ENCODE measurements around the gene LRP1.

Gene LRP1

DNA sequence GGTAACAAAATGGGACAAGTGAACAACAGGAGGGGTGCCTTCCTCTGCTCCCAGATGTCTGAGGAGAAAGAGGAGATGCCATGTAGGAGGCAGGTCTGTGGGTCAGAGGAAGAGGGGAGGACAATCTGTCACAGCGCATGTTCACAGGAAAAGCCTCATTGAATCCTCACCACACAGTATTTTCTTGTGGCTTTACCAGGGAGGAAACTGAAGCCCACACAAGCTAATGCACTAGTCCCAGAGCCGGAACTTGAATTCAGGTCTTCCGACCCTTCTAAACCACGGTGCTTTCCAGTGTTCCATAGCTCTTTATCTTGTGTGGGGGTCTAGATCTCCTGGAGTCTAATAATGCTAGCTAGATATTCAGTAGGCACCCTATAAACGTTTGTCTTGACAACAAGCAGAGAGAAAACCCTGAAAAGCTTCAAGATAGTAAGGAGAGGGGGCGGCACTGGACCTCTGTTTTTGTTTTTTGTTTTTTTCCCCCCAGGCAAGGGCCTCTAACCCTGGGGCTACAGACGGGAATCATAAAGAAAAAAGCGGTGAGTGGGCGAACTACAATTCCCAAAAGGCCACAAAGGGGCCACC lies 100.9 kb downstream of the LRP1 start:
- H4K20me1 ChIP-seq (ENCODE audit: insufficient read depth) = no peaks in the 10 kb centered on the region
- TF ChIP-seq, protein P1, sequence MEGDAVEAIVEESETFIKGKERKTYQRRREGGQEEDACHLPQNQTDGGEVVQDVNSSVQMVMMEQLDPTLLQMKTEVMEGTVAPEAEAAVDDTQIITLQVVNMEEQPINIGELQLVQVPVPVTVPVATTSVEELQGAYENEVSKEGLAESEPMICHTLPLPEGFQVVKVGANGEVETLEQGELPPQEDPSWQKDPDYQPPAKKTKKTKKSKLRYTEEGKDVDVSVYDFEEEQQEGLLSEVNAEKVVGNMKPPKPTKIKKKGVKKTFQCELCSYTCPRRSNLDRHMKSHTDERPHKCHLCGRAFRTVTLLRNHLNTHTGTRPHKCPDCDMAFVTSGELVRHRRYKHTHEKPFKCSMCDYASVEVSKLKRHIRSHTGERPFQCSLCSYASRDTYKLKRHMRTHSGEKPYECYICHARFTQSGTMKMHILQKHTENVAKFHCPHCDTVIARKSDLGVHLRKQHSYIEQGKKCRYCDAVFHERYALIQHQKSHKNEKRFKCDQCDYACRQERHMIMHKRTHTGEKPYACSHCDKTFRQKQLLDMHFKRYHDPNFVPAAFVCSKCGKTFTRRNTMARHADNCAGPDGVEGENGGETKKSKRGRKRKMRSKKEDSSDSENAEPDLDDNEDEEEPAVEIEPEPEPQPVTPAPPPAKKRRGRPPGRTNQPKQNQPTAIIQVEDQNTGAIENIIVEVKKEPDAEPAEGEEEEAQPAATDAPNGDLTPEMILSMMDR (conservative IDR thresholded peaks at IDR 0.05; ENCODE audit: low read depth, low read length) = peak; percentile 46; the same call in 1 of the 2 replicates
- H3K79me2 ChIP-seq (ENCODE audit: insufficient read depth, low read depth) = peaks cover 35% of the 10 kb centered on the region
- no peak overlapping the region for H3K4me3 ChIP-seq (IDR thresholded peaks at IDR 0.05; ENCODE audit: insufficient read depth, low read depth, low read length)
- peak overlapping the region; percentile 74 for H3K4me2 ChIP-seq
- H2AFZ ChIP-seq (ENCODE audit: low read depth) = peak overlapping the region; percentile 94
- peak overlapping the region; percentile 94 for H3K9ac ChIP-seq
- peaks cover 9% of the 10 kb centered on the region; the same call in 1 of the 2 replicates for H3K36me3 ChIP-seq (ENCODE audit: insufficient read depth)
- H3K27me3 ChIP-seq (ENCODE audit: insufficient read depth, low read depth) = no peaks in the 10 kb centered on the region
- H3K4me1 ChIP-seq (ENCODE audit: low read depth, poor library complexity, severe bottlenecking) = peaks cover 27% of the 10 kb centered on the region
- H3K27ac ChIP-seq = peak overlapping the region; percentile 82

DNA sequence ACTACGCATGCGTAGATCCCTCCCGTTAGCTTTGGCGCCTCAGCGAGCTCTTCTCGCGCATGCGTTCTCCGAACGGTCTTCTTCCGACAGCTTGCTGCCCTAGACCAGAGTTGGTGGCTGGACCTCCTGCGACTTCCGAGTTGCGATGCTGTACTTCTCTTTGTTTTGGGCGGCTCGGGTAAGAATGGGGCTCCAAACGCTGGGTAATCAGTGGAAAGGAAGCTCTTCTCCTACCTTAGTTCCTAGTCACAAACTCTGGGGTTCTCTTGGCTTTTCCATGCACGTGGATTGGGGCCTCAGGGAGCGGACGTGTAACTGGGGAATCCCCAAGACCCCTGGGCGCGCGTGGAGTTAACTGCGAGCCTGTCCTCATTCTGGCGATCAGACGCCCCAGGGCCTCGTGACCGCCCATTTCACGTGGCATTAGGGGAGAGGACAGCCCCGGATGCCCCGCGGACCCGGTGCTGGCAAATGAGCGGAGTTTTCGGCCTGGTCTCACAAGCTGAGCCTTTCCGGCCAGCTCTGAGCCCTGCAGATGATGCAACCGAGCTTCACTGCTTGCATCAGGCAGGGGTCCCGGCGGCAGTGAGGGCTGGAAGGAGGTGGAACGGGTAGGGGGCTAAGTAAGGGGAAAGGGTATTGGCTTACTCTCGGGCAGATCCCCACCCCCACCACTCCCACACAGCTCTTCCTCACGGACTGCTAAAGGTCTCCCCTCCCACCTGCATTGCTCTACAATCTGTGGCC lies 101.5 kb downstream of the LRP1 start, which contains the start of gene SHMT2:
SHMT2 (plus strand) TSS at position 78 of the 747 bp plus-strand sequence; CDS start at position 146, 68 bp downstream.
- H2AFZ ChIP-seq (ENCODE audit: low read depth) = peak within 1 kb of the TSS; percentile 94
- TF ChIP-seq, protein P1 (conservative IDR thresholded peaks at IDR 0.05; ENCODE audit: low read depth, low read length) = 0 out of 2 replicates have a peak, but pooled peaks have one; percentile 2
- H3K27me3 ChIP-seq (ENCODE audit: insufficient read depth, low read depth) = no peaks in the 10 kb centered on the region
- peaks cover 27% of the 10 kb centered on the region for H3K4me1 ChIP-seq (ENCODE audit: low read depth, poor library complexity, severe bottlenecking)
- H3K27ac ChIP-seq = peak within 1 kb of the TSS; percentile 82
- peak within 1 kb of the TSS; percentile 77 for H3K4me3 ChIP-seq (IDR thresholded peaks at IDR 0.05; ENCODE audit: insufficient read depth, low read depth, low read length)
- no peaks in the 10 kb centered on the region for H4K20me1 ChIP-seq (ENCODE audit: insufficient read depth)
- H3K36me3 ChIP-seq (ENCODE audit: insufficient read depth) = peaks cover 12% of the 10 kb centered on the region; the same call in 1 of the 2 replicates
- peaks cover 35% of the 10 kb centered on the region for H3K79me2 ChIP-seq (ENCODE audit: insufficient read depth, low read depth)
- H3K4me2 ChIP-seq = peak within 1 kb of the TSS; percentile 74
- H3K9ac ChIP-seq = peak within 1 kb of the TSS; percentile 94

DNA sequence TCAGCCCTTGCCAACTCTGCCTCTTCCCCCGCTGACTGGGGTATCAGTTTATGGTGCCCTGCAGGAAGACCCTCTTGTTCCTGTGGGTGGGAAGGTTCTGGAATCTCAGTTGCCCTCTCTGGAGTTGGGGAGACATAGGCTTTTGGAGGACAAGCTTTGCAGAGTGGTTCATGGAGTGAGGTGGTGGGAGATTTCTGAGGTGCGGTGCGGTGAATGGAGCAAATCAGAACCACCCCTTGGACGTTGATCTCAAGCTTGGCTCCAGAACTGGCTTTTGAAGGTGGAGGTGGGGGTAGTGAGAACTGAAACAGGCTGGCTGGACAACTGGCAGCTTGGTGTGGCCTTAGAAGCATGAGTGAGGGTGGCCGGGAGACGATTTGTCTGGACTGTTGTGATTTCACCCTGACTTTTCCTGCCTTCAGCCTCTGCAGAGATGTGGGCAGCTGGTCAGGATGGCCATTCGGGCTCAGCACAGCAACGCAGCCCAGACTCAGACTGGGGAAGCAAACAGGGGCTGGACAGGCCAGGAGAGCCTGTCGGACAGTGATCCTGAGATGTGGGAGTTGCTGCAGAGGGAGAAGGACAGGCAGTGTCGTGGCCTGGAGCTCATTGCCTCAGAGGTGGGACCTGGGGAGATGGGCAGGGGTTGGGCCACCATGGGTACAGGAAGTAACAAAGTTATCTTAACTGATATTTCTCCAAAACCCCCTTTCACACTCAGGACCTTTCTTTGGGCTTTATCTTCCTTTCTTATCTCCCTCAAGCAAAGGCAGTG lies 102.3 kb downstream of the LRP1 start:
- H3K27ac ChIP-seq = peak overlapping the region; percentile 82
- no peaks in the 10 kb centered on the region for H3K27me3 ChIP-seq (ENCODE audit: insufficient read depth, low read depth)
- no peaks in the 10 kb centered on the region for H4K20me1 ChIP-seq (ENCODE audit: insufficient read depth)
- peaks cover 27% of the 10 kb centered on the region for H3K4me1 ChIP-seq (ENCODE audit: low read depth, poor library complexity, severe bottlenecking)
- peak overlapping the region; percentile 94; the same call in 1 of the 2 replicates for H2AFZ ChIP-seq (ENCODE audit: low read depth)
- peak overlapping the region; percentile 74 for H3K4me2 ChIP-seq
- TF ChIP-seq, protein P1 (conservative IDR thresholded peaks at IDR 0.05; ENCODE audit: low read depth, low read length) = no peak; the same call in 1 of the 2 replicates
- H3K36me3 ChIP-seq (ENCODE audit: insufficient read depth) = peaks cover 12% of the 10 kb centered on the region; the same call in 1 of the 2 replicates
- peak overlapping the region; percentile 77 for H3K4me3 ChIP-seq (IDR thresholded peaks at IDR 0.05; ENCODE audit: insufficient read depth, low read depth, low read length)
- peaks cover 35% of the 10 kb centered on the region for H3K79me2 ChIP-seq (ENCODE audit: insufficient read depth, low read depth)
- H3K9ac ChIP-seq = peak overlapping the region; percentile 94

DNA sequence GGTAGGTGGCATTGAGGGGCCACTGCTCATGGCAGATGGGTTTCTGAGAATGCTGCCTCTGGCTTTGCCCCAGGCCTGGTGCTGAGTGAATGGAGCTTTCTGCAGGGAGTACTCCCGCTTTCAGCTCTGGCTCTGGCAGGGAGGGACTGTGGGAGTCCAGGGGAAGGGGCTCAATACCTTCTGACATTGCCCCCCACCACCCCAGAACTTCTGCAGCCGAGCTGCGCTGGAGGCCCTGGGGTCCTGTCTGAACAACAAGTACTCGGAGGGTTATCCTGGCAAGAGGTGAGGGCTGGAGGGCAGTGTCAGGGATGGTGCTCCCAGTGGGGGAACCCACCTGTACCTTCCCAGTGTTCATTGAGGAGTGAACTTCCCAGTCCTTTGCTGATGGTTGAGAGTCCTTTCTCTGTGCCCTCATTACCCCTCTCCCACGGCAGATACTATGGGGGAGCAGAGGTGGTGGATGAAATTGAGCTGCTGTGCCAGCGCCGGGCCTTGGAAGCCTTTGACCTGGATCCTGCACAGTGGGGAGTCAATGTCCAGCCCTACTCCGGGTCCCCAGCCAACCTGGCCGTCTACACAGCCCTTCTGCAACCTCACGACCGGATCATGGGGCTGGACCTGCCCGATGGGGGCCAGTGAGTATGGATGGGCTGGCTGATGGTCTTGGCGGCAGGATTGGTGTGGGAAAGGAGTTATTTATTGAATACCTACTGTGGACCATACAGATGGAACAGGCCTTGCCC lies 103.2 kb downstream of the LRP1 start:
- H3K4me3 ChIP-seq (IDR thresholded peaks at IDR 0.05; ENCODE audit: insufficient read depth, low read depth, low read length) = peak overlapping the region; percentile 8
- H3K79me2 ChIP-seq (ENCODE audit: insufficient read depth, low read depth) = peaks cover 35% of the 10 kb centered on the region
- H3K9ac ChIP-seq = peak overlapping the region; percentile 94; the same call in 1 of the 2 replicates
- peaks cover 27% of the 10 kb centered on the region for H3K4me1 ChIP-seq (ENCODE audit: low read depth, poor library complexity, severe bottlenecking)
- TF ChIP-seq, protein P1 (conservative IDR thresholded peaks at IDR 0.05; ENCODE audit: low read depth, low read length) = no peak
- no peak overlapping the region for H3K27ac ChIP-seq
- peak overlapping the region; percentile 74 for H3K4me2 ChIP-seq
- peaks cover 12% of the 10 kb centered on the region; the same call in 1 of the 2 replicates for H3K36me3 ChIP-seq (ENCODE audit: insufficient read depth)
- H2AFZ ChIP-seq (ENCODE audit: low read depth) = no peak overlapping the region
- no peaks in the 10 kb centered on the region for H3K27me3 ChIP-seq (ENCODE audit: insufficient read depth, low read depth)
- no peaks in the 10 kb centered on the region for H4K20me1 ChIP-seq (ENCODE audit: insufficient read depth)
